DMS153 treated with DMSO at 0.1 percent for 48 hours (cell line): ENCODE measurements around the gene MSH6.
"Not testable (repeated sequence)": the region's sequence is repeated elsewhere in the genome, so short reads cannot be mapped to it uniquely, and the experiment has no call there.

ENCODE experiments used
- DNase-seq: peaks from one replicate; lab custom pipeline; 2025; ENCODE audit not compliant: unreplicated experiment; lab: John Stamatoyannopoulos, UW

The MSH6 gene

GRCh38 chr2:47843407-47843806, 60.5 kb downstream of the MSH6 start:
- DNase-seq: no peak

- DNase-seq: no peak
Observed at GRCh38 chr2:47844162-47844561, 61.2 kb downstream of the MSH6 start.

GRCh38 chr2:47849368-47849767, 66.4 kb downstream of the MSH6 start:
- no peak for DNase-seq

GRCh38 chr2:47850198-47850597, 67.3 kb downstream of the MSH6 start:
- DNase-seq: no peak

- not testable (repeated sequence) for DNase-seq
Observed at GRCh38 chr2:47853067-47853777, 70.3 kb downstream of the MSH6 start.
